Stimulated activated CD4-positive, alpha-beta T cell treated with anti-CD3 and anti-CD28 coated beads, Interleukin-12 subunit alpha, Interleukin-12 subunit beta, amount 100 ng/mL, for 4 hours (primary cell): ENCODE measurements around the gene HOXB3.

Experiments used
- DNase-seq: peaks from one replicate; pipeline ENCODE4 v3.0.0-alpha.2; 2020

Gene HOXB3

DNA sequence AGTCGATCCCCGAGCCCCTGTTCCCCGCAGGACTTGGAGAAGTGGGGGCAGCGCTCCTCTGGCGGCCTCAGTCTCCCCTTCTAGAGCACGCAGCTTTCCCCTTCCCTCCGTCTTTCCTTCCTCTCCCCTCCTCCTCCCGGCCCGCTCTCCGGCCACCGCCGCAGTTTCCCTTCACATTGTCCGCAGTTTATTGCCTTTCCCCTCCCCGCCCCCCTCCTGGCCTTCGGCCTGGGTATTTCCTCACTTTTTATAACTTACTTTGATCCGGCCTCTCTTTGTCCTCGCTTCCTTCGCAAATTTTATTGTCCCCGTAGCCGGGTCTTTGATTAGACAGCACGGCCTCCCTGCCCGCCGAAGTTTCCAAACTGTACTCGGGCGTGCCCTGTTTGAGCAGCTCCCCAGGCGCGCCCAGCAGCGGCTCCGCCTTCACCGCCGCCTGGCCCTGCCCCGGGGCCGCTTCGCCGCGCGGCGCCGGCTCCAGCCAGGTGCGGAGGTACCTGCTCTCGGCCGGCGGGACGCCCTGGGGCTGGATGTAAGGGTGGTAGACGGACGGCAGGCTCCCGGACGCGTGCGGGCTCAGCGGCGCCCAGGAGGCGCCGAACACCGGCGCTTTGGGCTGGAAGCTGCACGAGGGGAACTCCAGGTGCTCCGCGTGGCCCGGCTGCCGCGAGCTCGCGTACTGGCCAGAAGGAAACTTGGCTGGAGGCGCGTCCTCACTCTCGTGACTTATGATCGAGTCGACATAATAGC, 35.6 kb upstream of the HOXB3 start:
- DNase-seq = peak; percentile 50

DNA sequence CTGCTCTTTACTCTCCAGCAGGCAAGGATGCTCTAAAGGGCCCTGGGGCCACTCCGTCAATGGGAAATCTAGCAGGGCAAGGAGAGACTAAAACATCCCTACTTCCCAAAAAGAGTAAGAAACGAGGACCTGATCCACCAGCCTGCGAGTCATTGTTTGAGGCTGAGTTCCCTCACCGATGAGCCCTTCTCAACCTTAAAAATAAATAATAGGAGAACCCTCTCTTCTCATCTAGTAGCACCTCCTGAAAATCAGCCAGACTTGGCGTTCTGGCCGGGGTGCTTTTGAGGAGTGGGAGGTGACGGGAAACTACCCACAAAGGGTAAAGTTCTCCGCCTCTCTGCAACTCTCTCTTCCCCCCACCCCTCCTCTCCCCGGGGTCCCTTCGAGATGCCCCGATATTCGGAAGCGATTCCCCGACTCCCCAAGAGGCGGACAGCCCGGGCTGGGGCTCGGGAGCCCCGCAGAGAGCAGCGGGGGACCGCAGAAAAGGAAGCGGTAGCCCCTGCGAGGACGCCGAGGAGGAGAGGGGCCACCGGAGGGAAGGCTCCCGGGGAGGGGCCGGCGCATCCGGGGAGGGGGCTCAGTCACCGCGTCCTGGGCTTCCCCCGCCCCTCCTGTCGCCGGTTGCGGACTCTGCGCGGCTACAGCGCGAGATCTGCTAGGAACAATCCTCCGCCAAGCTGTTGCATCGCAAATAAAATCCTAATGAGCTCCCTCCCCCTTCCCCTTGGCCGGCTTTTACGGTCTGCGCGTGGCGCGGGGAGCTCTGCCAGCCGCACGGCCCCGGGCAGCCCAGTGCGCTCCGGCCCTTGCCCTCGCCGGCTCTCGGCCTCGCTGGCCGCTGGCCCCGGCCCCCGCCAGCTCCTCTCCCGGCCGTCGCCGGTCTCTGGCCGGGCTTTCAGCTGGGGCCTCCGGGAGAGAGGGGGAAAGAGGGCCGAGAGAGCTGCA, 34.8 kb upstream of the HOXB3 start:
- DNase-seq = no peak

DNA sequence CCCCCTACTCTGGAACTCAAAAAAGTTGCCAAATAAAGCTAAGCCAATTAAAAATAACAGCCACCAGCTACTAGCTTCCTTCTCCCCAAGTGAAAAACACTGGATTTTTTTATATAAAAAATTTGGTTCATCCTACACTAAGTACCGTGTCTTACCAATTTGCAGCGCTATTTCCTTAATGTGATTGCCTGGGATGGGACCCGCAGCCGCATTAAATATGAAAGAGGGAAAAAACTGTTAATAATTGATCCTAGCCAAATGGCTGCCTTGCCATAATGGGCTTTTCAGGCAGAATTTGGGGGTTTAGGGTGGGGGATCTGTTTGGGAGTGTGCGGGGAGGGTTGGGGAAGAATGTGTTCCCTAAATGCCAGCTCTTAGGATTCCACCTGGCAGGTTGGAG, 34.1 kb upstream of the HOXB3 start:
- DNase-seq = no peak

DNA sequence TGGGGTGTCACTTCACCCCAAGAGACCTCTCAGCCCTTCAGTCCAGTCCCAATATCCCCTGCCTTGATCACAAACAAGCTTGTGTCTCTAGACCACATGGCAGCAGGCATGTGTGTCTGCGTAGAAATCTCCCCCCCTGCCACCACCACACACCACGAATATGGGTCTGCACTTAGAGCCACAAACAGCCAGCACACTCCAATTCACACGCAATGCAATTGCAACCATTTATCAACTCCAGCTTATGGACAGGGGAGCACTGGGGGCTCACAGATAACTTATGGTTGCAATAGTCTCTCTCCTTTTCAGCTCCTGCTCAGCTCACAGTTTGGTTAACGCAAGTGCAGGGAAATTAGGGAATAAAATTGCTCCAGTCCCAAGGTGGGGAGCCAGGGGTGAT, 33.5 kb upstream of the HOXB3 start:
- no peak for DNase-seq

DNA sequence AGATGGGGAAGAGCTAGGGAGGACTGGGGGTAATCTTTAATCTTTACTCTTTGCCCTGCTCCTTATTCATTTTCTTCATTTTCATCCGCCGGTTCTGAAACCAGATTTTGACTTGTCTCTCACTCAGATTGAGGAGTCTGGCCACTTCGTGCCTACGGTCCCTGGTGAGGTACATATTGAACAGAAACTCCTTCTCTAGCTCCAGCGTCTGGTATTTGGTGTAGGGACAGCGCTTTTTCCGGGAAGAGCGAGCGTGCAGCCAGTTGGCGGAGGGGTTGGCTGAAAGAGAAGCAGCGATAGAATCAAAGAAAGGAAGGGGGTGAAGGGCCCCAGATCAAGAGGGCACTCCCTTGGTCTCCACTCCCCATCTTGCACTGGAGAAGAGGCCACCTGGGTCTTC, 32.8 kb upstream of the HOXB3 start:
- no peak for DNase-seq

DNA sequence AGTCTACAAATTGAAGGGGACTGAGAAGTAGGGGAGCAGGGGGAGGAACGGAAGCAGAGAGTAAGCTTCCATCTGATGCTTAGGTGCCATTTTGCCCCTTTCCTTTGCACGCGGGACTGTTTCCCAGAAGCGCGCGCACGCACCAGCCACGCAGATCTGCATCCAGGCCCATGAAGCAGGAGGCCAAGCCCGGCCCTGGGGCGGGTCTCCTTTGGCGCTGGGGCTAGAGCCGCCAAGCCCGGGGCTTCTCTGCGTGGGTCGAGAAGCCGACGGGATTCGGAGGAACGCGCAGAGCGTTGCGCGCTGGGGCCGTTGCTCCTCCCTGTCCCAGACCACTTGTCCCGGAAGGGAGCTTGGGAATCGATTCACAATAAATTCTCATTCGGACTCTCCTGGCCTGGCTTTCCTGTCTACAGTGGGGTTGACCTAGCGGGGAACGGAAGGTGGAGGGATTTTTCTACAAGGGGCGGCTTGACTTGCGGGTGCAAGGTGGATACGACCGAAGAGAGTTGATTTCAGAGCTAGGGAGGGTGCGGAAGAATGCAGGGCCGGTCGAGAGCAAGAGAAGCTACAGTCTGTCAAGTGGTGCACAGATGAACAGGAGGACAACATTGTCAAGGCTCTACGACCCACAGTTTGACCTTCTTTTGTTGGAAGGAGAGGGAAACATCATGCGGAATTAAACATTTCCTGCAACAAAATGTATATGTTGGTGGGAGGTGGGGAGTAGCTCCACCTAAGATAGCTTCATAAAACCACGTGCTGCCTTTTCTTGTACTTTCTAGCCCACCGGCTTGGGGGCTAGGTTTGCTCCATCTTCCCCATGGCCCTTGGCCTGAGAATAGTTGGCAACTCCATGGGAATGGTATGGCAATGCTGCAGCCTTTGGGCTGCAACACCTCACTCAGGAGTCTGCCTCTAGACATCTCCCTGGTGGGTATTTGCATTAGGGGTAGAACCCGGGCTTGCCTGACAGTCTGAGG, 31.7 kb upstream of the HOXB3 start:
- no peak for DNase-seq

DNA sequence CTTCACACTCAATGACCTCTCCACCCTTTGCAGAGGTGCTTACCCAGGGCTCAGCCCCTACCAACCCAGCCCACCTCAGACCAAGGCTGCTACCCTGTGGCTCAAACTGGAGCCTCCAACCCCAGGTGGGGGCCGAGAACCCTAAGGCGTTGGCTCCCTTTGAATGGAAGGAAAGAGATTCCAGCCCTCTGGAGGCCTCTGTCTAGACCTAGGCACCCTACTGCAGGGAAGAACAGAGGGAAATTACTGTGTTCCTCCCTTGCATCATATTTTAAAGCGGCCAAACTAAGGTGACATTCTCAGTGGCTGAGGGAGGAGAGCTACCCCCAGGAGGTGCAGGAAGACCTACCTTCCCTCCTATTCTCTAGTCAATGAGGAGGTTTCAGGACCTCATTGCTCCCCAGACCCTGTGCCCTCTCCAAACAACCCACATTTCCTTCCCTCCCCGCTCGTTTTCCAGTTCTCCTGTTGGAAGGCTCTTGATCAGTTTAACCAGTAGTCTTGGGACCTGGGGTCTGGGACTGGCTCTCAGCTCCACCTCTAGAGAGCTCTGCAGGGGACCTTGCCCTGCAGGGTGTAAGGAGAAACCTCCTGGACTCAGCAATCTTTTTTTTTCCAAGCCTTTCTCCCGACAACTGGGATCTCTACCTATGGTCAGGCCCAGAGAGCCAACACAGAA, 30.6 kb upstream of the HOXB3 start:
- no peak for DNase-seq

DNA sequence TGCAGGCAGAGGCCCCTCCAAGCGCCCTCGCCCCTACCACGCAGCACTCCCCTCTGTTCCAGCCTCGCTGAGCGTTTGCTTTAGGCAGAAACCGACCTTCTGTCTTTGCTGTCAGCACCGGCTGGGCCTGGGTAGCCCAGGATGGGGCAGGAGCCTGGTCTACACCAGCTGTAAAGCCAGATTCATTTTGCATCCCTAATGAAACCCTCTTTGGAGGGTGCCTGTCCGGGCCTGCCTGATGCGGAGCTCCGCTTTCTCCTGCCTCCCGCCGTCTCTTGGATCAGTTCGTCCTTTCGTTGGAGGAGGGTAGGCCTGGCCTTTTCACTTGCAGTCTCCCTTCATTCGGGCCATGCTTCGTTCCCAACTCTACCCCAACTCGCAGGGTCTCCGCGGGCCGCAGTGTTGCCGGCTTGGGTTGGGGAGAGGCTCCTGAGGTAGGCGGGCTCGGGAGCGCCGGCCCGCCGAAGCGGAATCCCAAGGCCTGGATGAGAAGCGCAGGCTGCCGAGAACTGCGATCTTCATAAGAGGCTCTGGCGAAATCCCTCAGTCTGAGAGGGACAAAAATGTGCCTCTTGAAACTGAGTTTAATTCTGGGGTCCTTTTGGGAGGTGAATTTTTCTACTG, 29.9 kb upstream of the HOXB3 start:
- DNase-seq = no peak

DNA sequence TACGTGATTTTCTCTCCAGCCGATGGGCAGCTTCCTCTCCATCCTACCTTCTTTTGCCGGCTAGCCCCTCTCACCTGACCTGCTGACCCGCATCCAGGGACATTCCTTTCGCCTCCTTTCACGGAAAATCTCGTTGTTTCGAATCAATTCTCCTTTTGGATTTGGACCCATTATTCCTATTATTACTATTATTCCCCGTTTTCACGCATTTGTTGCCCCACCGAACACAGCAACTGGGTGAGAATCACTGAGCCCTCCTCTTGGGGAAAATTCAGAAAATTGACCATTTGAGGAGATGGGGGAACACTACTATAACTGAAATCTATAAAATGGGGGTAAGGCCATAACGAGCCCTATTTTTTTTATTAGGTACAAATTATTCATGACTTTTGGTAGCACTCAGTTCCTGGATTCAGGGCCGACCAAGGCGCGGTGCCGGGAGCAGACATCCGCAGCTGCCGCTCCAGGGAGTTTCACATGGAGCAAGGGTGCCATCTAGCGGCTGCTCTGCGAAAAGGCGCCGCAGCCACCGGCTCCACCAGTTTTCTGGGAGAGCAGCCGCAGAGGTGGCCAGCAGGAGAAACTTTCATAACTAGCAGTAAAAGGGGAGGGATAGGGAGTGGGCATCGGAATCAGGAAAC, 28.3 kb upstream of the HOXB3 start:
- peak; percentile 83 for DNase-seq

DNA sequence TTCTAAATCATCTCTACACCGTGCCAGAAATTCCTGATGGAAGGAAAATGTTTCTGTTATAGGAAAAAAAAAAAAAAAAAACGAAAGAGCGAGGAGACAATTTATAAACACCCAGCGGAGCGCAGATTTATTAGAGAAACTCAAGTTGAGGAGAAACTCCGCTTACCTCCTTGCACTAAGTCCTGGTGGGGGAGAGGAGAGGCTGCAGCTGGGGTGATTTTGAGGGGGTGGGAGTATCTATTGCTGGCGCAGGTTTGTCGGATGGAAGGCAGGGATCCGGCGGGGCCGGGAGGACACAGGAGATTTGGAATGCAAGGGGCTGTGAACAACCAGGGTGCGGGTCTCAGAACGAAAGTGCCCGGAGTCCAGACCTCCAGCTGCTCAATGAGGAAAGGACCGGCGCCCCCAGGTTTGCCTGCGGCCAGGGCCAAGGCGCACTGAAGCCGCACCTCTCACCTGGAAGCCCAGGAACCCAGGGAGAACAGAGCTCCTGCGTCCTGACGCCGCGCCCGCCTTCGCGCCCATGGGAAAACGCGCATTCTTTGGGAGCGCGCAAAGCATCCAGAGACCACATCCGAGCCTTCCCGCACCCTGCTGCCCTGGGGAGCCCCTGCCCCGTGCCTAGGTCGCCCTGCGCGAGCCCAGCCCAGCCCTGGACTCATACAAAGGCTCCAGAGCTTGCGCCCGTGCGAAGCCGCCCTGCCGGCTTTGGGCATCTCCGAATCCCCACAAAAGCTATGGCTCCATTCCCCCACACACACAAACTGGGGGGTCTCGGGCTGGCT, 27.6 kb upstream of the HOXB3 start:
- DNase-seq = no peak

DNA sequence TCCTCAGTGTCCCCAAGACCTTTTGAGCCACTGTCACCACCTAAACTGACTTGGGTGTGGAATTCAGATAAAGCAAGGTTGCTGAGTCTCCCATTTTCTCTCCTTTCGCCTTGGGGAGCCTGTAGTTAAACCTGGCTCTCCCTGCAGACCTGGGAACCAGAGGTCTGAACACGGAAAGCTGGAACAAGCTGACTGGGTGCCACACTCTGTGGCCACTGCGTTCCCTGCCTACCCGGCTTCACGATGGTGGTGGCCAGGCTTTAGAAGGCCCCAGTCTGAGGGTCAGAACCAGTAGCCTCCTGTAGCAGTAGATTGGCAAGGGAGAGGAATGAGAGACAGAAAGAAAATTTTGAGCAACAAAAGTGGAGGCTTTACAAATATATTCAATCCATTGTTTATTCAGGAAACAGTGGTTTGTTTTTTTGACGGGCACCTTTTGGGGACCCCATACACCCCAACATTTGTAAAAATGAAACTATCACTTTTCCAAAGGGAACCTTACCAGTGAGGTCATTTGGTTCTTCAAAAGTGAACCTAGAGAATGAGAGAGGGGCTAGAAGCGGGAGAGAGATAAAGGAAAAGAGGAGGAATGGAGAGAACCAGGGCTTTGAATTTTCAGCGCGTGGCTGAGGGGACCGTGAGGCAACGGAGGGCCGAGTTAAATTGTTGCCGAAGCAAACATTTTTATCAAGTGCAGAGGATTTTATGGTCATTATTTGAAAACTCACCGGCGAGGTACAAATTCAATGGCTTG, 26.9 kb upstream of the HOXB3 start:
- DNase-seq = no peak

DNA sequence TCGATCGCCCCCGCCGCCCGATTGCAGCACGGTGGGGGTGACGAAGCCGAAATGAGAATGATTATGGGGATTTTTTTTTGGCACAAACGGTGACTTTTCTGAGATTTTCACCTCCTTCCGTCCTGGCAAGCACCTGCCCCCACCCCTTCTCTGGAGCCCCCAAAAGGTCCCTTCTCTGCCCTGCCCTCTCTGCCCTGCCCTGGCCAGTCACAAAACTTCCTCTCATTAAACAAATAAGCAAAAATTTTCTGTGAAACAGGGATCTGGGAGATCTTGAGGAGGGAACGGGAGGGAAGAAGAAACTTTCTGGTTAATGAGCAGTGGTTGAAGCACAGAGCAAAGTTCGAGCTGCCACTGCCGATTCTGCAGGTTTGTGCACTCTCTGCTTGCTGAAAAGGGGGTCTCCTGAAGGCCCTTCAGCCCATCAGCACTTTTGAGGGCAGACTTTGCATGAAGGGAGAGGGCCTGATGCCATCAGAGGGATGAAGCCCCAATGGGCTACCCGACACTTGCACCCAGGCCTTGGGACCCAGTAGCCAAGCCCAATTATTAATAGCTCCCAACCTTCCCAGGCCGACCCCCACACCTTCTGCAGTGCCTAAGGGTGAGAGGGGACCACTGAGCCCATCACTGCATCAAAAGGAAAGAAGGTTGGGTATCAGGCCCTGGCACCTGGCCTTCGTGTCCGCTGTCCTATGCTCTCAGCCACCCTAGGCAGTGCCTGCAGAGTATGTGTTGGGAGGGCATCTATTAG, 26.1 kb upstream of the HOXB3 start:
- no peak for DNase-seq

DNA sequence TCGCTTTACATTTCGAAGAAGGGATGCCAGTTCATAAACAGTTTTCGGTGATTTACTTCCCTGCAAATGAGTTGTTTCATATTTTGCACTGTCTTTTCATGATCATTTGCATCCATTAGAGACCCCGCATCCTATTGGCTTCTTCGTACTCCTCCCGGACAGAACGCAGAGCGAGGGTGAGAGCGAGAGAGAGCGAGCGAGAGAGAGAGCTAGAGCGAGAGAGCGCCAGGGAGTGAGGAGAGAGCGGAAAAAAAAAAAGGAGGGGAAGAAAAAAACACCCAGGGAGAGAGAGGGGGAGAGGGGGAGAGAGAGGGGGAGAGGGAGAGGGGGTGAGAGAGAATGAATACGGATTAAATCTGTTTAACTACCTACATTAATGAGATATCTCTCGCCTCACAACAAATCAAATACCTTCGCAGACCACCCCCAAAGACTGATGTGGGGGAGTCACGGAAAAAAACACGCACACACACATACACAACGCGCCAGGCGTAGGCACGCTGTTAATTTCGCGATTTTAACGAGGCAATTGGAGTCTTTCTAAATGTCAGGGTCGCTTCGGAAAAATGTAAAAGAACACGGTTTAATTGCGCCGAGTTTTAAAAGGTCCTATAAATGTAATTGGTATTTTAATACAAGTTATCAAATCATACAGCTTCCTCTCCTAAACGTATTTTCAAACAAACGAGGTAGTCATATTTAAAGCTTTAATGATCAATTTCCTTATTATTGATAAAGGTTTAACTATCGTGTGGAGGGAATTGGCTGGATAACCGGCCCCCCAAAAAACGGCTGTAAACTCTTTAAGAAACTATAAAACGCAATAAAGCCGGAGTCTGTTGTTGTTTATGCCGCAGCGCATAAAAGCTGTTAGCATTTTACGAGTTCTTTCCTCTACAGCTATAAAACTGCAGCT, 25.3 kb upstream of the HOXB3 start, which contains the start of gene HOXB8:
TSS of gene HOXB8 (minus strand) at position 246 of the 916 bp plus-strand sequence. CDS start 588 bp downstream, outside the sequence.
- DNase-seq = no peak

DNA sequence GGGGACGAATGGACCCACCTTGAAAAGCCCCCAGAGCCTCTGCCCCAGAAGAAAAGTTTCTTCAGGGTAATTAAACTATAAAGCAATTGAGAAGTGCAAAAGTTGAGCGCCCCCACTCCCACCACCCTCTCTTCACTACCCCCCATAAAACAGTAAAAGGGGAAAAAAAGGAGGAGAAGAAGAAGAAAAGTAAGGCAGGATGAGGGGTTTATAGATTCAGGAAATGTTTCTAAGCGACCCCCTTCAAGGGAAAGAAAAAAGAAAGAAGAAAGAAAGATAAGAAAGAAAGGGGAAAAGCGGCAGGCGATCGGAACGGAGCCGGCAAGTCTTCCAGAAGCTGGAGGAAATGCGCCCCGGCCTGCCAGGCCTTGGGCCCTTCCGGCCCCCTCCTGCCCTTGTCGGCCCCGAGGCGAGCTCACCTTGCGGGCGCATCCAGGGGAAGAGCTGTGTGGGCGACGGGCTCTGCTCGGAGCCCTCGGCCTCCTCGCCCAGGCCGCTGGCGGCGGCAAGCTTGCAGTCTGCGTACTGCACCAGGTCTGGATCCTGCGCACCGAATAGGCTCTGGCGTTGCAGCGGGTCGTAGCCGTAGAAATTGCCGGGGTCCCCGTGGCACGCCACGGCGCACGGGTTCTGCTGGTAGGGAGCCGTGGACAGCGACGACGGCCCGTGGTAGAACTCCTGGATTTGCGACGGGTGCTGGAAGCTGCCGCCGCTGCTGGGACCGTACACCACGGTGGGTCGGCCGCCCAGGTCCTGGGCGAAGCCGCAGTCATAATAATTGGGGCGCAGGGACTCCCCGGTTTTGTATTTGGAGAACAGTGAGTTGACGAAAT, 24.0 kb upstream of the HOXB3 start:
- DNase-seq = no peak

DNA sequence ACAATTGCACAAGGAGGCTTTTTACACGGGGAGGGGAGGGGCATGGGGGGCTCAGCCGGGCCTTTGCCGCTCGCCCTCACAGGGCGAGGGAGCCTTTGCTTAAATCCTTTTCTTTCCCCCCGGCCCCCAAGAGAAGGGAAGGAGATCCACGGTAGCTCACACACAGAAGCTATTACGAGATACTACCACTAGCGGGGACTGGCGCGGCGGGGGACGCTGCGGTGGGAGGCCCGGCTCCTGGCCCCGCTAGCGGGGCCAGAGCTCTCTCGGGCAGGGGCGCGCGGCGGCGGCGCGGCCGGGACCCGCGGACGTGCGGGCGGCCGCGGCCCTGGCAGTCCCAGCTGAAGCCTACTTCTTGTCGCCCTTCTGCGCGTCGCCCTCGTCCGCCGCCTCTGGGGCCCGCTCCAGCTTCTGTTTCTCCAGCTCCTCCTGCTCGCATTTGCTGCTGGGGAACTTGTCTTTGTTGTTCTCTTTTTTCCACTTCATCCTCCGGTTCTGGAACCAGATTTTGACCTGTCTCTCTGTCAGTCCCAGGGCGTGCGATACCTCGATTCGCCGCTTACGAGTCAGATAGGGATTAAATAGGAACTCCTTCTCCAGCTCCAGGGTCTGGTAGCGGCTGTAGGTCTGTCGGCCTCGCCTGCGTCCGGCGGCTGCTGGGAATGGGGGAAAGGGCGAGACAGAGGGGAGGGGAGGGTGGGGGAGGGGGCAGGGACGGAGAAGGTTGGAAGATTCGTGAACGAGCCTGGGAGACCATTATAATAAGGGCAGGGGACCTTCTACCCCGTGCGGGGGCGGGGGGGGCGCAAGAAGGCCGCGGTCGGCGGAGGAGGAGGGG, 23.0 kb upstream of the HOXB3 start:
- peak; percentile 50 for DNase-seq

DNA sequence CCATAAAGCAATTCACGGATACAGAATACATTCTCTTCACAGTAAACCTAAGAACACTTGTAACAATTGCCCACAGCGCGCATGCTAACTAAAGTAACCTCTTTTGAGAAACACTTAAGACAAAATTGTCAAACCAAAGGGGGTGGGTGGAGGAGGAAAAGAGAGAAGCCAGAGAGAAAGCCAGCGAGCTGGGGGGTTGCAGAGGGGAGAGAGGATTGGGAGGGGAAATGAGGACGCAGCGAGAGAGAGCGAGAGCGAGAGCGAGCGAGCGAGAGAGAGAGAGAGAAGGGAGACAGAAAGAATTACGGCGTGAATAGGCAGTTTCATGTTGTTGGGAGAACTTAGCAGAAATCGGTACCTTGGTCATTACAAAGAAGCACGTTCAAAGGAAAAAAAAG, 22.4 kb upstream of the HOXB3 start:
- no peak for DNase-seq
